Dendritic cell treated with granulocyte-macrophage colony-stimulating factor and Interleukin-4, amounts not matched to agents 40 ng/mL and 50 ng/mL, for 4 days (primary cell): ENCODE measurements around the gene URB1.
"Not testable (repeated sequence)": the region's sequence is repeated elsewhere in the genome, so short reads cannot be mapped to it uniquely, and the experiment has no call there.

Experiments
- H3K27ac Mint-ChIP-seq: one replicate; pipeline ENCODE4 v1.8.0; 2022; ENCODE audit warnings: mild to moderate bottlenecking, mixed read lengths
- H3K27me3 Mint-ChIP-seq: one replicate; pipeline ENCODE4 v1.8.0; 2022; ENCODE audit warnings: mild to moderate bottlenecking, mixed read lengths
- H3K36me3 Mint-ChIP-seq: one replicate; pipeline ENCODE4 v1.8.0; 2022; ENCODE audit warnings: low read depth, mixed read lengths
- H3K4me1 Mint-ChIP-seq: one replicate; pipeline ENCODE4 v1.8.0; 2022; ENCODE audit warnings: low read depth, mixed read lengths
- H3K4me3 Mint-ChIP-seq: one replicate; pipeline ENCODE4 v1.8.0; 2022; ENCODE audit warnings: mild to moderate bottlenecking, moderate library complexity, mixed read lengths
- H3K9me3 Mint-ChIP-seq: one replicate; pipeline ENCODE4 v1.8.0; 2022; ENCODE audit warnings: mixed read lengths
- intact Hi-C: fragments of 100-400 bp; cut with micrococcal nuclease; formaldehyde crosslinking; loops from one replicate; pipeline ENCODE4 v1.15.0; 2022

The URB1 gene

GRCh38 chr21:32392880-32393676, at the start of gene URB1:
URB1 (minus strand) TSS chr21:32393012; CDS start chr21:32392910, 102 bp downstream.
- H3K27me3 Mint-ChIP-seq = peaks cover 3% of the 10 kb centered on the region
- H3K27ac Mint-ChIP-seq = peak within 1 kb of the TSS; percentile 95
- peaks cover 28% of the 10 kb centered on the region for H3K36me3 Mint-ChIP-seq
- intact Hi-C loops = loop anchor here (1.0 kb wide), 1 partner anchor 19 kb away; the partner anchor contains the start of gene EVA1C
- no peaks in the 10 kb centered on the region for H3K9me3 Mint-ChIP-seq
- peaks cover 34% of the 10 kb centered on the region for H3K4me1 Mint-ChIP-seq
- peak within 1 kb of the TSS; percentile 94 for H3K4me3 Mint-ChIP-seq

- no peaks in the 10 kb centered on the region for H3K9me3 Mint-ChIP-seq
- H3K27ac Mint-ChIP-seq = no peak overlapping the region
- peaks cover 5% of the 10 kb centered on the region for H3K27me3 Mint-ChIP-seq
- H3K4me1 Mint-ChIP-seq = peaks cover 9% of the 10 kb centered on the region
- H3K36me3 Mint-ChIP-seq = no peaks in the 10 kb centered on the region
- H3K4me3 Mint-ChIP-seq = no peak overlapping the region
- intact Hi-C loops = no loop called here
Observed at GRCh38 chr21:32437729-32438128, 44.9 kb upstream of the URB1 start.

GRCh38 chr21:32432982-32433660, 40.3 kb upstream of the URB1 start:
- H3K4me1 Mint-ChIP-seq, H3K27ac Mint-ChIP-seq, H3K36me3 Mint-ChIP-seq, H3K4me3 Mint-ChIP-seq, intact Hi-C loops, H3K9me3 Mint-ChIP-seq, H3K27me3 Mint-ChIP-seq: not testable (repeated sequence)

- H3K36me3 Mint-ChIP-seq = no peaks in the 10 kb centered on the region
- H3K9me3 Mint-ChIP-seq = no peaks in the 10 kb centered on the region
- H3K27ac Mint-ChIP-seq = no peak overlapping the region
- no peaks in the 10 kb centered on the region for H3K27me3 Mint-ChIP-seq
- H3K4me3 Mint-ChIP-seq = no peak overlapping the region
- intact Hi-C loops = no loop called here
- no peaks in the 10 kb centered on the region for H3K4me1 Mint-ChIP-seq
Observed at GRCh38 chr21:32427958-32428623, 35.3 kb upstream of the URB1 start.

GRCh38 chr21:32426592-32427051, 33.8 kb upstream of the URB1 start:
- Mint-ChIP-seq H3K36me3 (no peaks in the 10 kb centered on the region), H3K27ac (no peak overlapping the region), H3K4me3 (no peak overlapping the region), H3K4me1 (no peaks in the 10 kb centered on the region), H3K9me3 (peaks cover 9% of the 10 kb centered on the region), H3K27me3 (no peaks in the 10 kb centered on the region)
- intact Hi-C loops = no loop called here

- H3K36me3 Mint-ChIP-seq = no peaks in the 10 kb centered on the region
- intact Hi-C loops = no loop called here
- peaks cover 9% of the 10 kb centered on the region for H3K9me3 Mint-ChIP-seq
- H3K4me3 Mint-ChIP-seq = no peak overlapping the region
- no peaks in the 10 kb centered on the region for H3K27me3 Mint-ChIP-seq
- H3K27ac Mint-ChIP-seq = no peak overlapping the region
- no peaks in the 10 kb centered on the region for H3K4me1 Mint-ChIP-seq
Observed at GRCh38 chr21:32426066-32426465, 33.3 kb upstream of the URB1 start.

- no peaks in the 10 kb centered on the region for H3K27me3 Mint-ChIP-seq
- no peak overlapping the region for H3K4me3 Mint-ChIP-seq
- no peaks in the 10 kb centered on the region for H3K4me1 Mint-ChIP-seq
- H3K36me3 Mint-ChIP-seq = no peaks in the 10 kb centered on the region
- H3K27ac Mint-ChIP-seq = no peak overlapping the region
- H3K9me3 Mint-ChIP-seq = peaks cover 9% of the 10 kb centered on the region
- intact Hi-C loops = no loop called here
Observed at GRCh38 chr21:32425628-32426027, 32.8 kb upstream of the URB1 start.

GRCh38 chr21:32424674-32425073, 31.9 kb upstream of the URB1 start:
- no peaks in the 10 kb centered on the region for H3K4me1 Mint-ChIP-seq
- H3K27ac Mint-ChIP-seq = no peak overlapping the region
- H3K36me3 Mint-ChIP-seq = no peaks in the 10 kb centered on the region
- H3K4me3 Mint-ChIP-seq = no peak overlapping the region
- peaks cover 9% of the 10 kb centered on the region for H3K9me3 Mint-ChIP-seq
- H3K27me3 Mint-ChIP-seq = no peaks in the 10 kb centered on the region
- intact Hi-C loops = no loop called here

- Mint-ChIP-seq H3K4me1 (no peaks in the 10 kb centered on the region), H3K9me3 (peaks cover 9% of the 10 kb centered on the region), H3K36me3 (no peaks in the 10 kb centered on the region), H3K27ac (no peak overlapping the region), H3K27me3 (no peaks in the 10 kb centered on the region), H3K4me3 (no peak overlapping the region)
- intact Hi-C loops = no loop called here
Observed at GRCh38 chr21:32424191-32424535, 31.4 kb upstream of the URB1 start.

GRCh38 chr21:32423320-32424190, 30.7 kb upstream of the URB1 start:
- H3K27me3 Mint-ChIP-seq = no peaks in the 10 kb centered on the region
- no peak overlapping the region for H3K4me3 Mint-ChIP-seq
- H3K4me1 Mint-ChIP-seq = no peaks in the 10 kb centered on the region
- peaks cover 9% of the 10 kb centered on the region for H3K9me3 Mint-ChIP-seq
- intact Hi-C loops = no loop called here
- no peak overlapping the region for H3K27ac Mint-ChIP-seq
- H3K36me3 Mint-ChIP-seq = no peaks in the 10 kb centered on the region

GRCh38 chr21:32422064-32422463, 29.3 kb upstream of the URB1 start:
- Mint-ChIP-seq H3K4me1 (no peaks in the 10 kb centered on the region), H3K27me3 (no peaks in the 10 kb centered on the region), H3K9me3 (peaks cover 9% of the 10 kb centered on the region), H3K27ac (no peak overlapping the region), H3K36me3 (no peaks in the 10 kb centered on the region), H3K4me3 (no peak overlapping the region)
- intact Hi-C loops = no loop called here

- Mint-ChIP-seq H3K4me1 (peaks cover 3% of the 10 kb centered on the region), H3K27ac (no peak overlapping the region), H3K36me3 (no peaks in the 10 kb centered on the region), H3K4me3 (no peak overlapping the region), H3K9me3 (peaks cover 9% of the 10 kb centered on the region), H3K27me3 (peaks cover 5% of the 10 kb centered on the region)
- intact Hi-C loops = no loop called here
Observed at GRCh38 chr21:32418146-32418545, 25.3 kb upstream of the URB1 start.

GRCh38 chr21:32415451-32416398, 22.9 kb upstream of the URB1 start:
- Mint-ChIP-seq H3K36me3 (no peaks in the 10 kb centered on the region), H3K27ac (no peak overlapping the region), H3K9me3 (no peaks in the 10 kb centered on the region), H3K4me3 (no peak overlapping the region), H3K27me3 (peaks cover 20% of the 10 kb centered on the region), H3K4me1 (peaks cover 15% of the 10 kb centered on the region)
- intact Hi-C loops = no loop called here
